ENCODE results near the gene MALAT1.
A peak's percentile ranks its signal among the peaks of the same experiment; 100 is the strongest.

MALAT1 gene

GRCh38 chr11:65479184-65480145 is 19.4 kb upstream of the MALAT1 start:
- DNase-seq = no peak

GRCh38 chr11:65482306-65482850 is 16.5 kb upstream of the MALAT1 start:
- DNase-seq = no peak

DNA sequence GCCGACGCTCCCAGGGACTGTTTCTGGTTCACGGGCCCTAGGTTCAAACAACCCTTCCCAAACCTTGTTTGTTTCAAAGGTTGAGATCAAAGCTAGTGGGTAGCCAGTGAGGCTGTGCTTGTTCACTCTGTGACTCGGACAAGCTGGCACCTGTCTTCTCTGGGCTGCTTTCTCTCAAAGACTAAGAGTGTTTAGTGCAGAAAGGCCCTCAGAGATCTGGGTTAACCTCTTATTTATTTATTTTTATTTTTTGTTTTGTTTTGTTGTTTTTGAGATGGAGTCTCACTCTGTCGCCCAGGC is 13.0 kb upstream of the MALAT1 start:
- DNase-seq = no peak

GRCh38 chr11:65486570-65487466 is 12.0 kb upstream of the MALAT1 start:
- no peak for DNase-seq

- no peak for DNase-seq
These were observed 11.2 kb upstream of the MALAT1 start for GRCh38 chr11:65487467-65488272.

GRCh38 chr11:65488273-65489034 is 10.4 kb upstream of the MALAT1 start:
- DNase-seq = no peak

DNA sequence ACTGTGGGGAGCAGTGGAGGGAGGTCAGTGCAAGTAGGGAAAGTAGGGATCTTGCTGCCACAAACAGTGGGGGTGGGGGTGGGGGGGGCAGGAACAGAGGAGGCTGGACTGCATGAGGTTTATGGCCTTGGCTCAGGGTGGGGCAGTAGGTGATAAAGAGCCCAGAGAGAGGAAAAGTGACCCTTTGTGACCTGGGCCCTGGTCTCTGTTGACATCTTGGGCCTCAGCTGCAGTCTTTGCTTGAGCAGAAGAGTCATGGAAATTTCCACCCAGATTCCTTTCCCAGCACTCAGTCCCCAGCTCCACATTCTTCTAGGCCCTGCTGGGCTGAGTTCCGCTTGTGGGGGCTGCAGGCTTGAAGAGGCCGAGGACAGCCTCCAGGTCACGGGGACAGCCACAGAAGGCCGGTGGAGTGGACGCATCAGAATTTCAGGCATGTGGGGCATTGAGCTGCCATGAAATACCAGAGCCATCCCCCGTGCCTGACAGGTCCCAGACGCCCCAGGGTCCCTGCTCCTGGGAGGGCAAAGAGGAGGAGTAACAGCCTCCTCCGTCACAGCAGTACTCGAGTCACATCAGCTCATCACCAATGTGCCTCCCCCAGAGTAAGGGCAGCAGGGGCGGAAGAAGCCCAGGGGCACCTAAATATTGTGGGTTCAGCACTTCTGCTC is 9.7 kb upstream of the MALAT1 start:
- DNase-seq = no peak

DNA sequence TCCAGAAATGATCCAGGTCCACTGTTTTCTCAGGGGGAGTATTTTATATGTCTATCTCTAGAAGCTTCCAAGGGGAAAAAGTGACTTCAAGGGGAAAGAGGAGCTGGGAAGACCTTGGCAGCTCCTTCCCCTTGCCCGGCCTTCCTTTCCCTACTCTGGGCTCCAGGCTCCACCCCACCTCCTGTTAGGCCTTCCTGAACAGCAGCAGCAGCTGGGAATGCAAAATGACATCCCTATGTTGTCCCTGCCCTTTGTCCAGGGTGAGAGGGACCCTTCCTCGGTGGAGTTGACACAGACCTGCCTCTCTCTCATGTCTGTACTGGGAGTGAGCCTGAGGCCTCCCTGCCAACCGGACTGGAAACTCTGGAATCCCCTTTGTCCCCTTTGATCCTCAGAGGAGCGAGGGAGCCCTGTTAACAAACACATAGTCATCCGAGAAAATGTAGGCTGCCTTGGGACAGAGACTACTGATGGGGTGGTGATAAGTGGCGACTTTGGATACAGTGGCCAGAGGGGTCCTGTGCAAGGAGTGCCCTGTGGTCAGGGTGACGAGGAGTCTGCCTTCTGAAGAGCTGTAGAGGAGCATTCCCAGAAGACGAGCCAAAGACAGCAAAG is 9.0 kb upstream of the MALAT1 start:
- DNase-seq = no peak

GRCh38 chr11:65491163-65491465 is 7.7 kb upstream of the MALAT1 start:
- no peak for DNase-seq

- DNase-seq = no peak
These were observed 7.0 kb upstream of the MALAT1 start for GRCh38 chr11:65491614-65492386.

- no peak for DNase-seq
These were observed 6.5 kb upstream of the MALAT1 start for GRCh38 chr11:65492387-65492636.

DNA sequence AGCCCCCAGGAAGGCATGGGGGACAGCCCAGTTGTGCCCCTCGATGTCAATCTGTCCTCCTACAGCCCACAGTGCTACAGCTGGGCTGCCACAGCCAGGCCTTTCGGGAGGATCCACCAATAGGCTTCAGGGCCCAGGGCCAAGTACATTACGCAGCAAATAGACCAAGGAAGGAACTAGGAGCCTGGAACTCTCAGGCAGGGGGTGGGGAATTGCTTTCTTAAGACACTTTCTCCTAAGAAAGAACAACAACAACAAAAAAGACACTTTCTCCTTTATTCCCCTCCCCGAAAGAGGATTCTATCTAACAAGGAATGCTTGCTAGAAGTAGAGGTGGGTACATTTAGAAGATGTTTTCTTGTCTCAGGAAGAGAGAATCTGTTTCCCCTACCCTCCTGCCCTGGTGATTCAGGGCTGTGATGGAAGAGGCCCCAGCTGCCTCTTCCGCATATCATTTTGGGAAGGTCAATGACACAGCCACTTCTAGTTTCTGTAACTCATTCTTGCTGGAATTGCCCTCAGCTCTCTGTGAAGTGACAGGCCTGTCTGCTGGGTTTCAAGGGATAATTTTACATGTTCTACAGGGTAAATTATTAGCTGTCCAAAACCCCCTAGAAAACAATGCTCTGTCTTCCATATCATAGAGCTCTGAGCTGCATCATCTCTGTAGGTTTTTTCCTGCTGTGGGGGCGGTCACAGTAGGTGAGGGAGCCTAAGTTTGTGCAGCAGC is 6.0 kb upstream of the MALAT1 start:
- DNase-seq = no peak

- DNase-seq = no peak
These were observed 5.3 kb upstream of the MALAT1 start for GRCh38 chr11:65493367-65494176.

GRCh38 chr11:65496304-65497140 is 2.3 kb upstream of the MALAT1 start:
- DNase-seq = no peak

GRCh38 chr11:65497141-65498041 is 1.5 kb upstream of the MALAT1 start:
- DNase-seq = peak; percentile 98

GRCh38 chr11:65498042-65498726 is 661 bp upstream of the MALAT1 start:
- DNase-seq = no peak

GRCh38 chr11:65498727-65498976 is 193 bp upstream of the MALAT1 start:
- DNase-seq = no peak
